ENCODE data around the gene ATPAF2. TPM values are rescaled to one million over a fixed set of nuclear protein-coding genes. Genes with fewer than 3 reads are reported as not detected.

Gene ATPAF2
- polyA plus RNA-seq, 2 donors: 16.2 to 21.0 TPM

DNA sequence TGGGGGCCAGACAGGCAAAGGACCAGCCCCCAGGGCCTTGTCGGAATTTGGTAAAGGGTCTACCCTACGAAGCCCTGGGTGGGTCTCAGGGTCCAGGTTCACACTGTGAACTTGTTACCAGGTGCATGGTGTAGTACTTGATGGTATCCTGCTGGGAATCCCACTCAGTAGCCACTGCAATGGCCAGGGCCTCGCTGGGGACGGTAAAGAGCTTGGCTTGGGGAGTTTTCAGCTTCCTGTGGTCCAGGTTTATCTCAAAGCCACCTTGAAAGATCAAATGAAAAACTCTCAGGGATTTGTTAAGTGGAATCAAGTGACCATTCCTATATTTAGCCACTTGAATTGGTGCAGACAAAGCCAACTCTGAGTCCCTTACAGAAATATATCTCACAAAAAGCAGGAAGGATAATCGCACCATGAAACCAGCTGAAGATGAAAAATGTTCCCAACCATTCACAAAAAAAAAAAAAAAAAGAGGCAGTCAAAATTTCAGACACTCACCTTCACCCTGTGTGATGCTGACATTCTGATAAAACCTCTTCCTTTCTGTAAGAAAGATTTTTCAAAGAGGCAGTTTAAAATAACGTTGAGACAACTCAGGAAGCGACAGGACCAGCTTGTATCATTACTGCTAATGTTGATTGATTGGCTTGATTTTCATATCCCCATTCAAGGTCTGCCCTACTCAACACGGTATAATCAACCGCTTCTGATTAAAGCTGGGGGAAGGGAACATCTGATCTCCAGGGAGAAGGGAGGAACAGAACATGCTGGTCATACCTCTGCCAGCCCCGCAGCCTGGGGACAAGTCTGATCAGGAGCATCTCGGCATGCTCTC lies 10.6 kb downstream of the ATPAF2 start:
- Histone ChIP-seq H3K36me3 (ENCODE audit: control insufficient read depth in 2 of 2, insufficient read depth in 2 of 2, low read length in 1 of 2) (peaks cover 8 to 15% of the 10 kb centered on the region in 2 donors), H3K27me3 (ENCODE audit: control insufficient read depth in 1 of 2, insufficient read depth in 2 of 2, low read length in 2 of 2) (no peaks in the 10 kb centered on the region), H3K27ac (ENCODE audit: low read depth in 2 of 2, low read length in 1 of 2) (no peak overlapping the region), H3K9me3 (ENCODE audit: control insufficient read depth in 2 of 2, insufficient read depth in 1 of 2, low read depth in 1 of 2, low read length in 1 of 2) (no peaks in the 10 kb centered on the region), H3K4me3 (ENCODE audit: low read depth in 1 of 2, low read length in 2 of 2) (no peak overlapping the region), H3K4me1 (ENCODE audit: control insufficient read depth in 2 of 2, insufficient read depth in 2 of 2, low read length in 1 of 2) (peaks cover 2 to 3% of the 10 kb centered on the region in 2 donors)
- WGBS, 2 donors: 77% methylated on average over 11 of the region's 11 CpGs

DNA sequence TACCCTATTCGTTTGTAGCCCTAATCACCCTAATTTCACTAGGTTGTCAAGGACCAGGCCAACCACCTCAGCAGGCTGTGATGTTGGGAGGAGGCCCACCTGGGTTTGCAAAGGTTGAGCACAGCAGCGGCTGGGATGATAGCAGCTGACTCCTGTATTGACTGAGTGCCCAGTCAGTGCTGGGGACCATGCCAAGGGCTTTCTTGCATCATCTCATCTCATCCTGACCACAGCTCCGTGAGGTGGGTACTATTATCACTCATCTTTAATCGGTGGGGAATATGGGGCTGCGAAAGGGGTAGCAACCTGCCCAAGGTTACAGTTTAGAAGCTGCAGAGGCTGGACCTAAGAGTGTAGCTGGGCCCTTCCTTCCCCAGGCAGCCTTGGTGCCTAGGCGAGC lies 11.7 kb downstream of the ATPAF2 start:
- Histone ChIP-seq H3K27ac (ENCODE audit: low read depth in 2 of 2, low read length in 1 of 2) (no peak overlapping the region), H3K36me3 (ENCODE audit: control insufficient read depth in 2 of 2, insufficient read depth in 2 of 2, low read length in 1 of 2) (peaks cover 8 to 15% of the 10 kb centered on the region in 2 donors), H3K9me3 (ENCODE audit: control insufficient read depth in 2 of 2, insufficient read depth in 1 of 2, low read depth in 1 of 2, low read length in 1 of 2) (no peaks in the 10 kb centered on the region), H3K27me3 (ENCODE audit: control insufficient read depth in 1 of 2, insufficient read depth in 2 of 2, low read length in 2 of 2) (no peaks in the 10 kb centered on the region), H3K4me3 (ENCODE audit: low read depth in 1 of 2, low read length in 2 of 2) (no peak overlapping the region), H3K4me1 (ENCODE audit: control insufficient read depth in 2 of 2, insufficient read depth in 2 of 2, low read length in 1 of 2) (peaks cover 2 to 3% of the 10 kb centered on the region in 2 donors)
- WGBS, 2 donors: 75 to 80% methylated on average over 6 of the region's 6 CpGs

GRCh38 chr17:18025945-18026776 lies 12.8 kb downstream of the ATPAF2 start:
- Histone ChIP-seq H3K4me3 (ENCODE audit: low read depth in 1 of 2, low read length in 2 of 2) (no peak overlapping the region), H3K9me3 (ENCODE audit: control insufficient read depth in 2 of 2, insufficient read depth in 1 of 2, low read depth in 1 of 2, low read length in 1 of 2) (no peaks in the 10 kb centered on the region), H3K27ac (ENCODE audit: low read depth in 2 of 2, low read length in 1 of 2) (no peak overlapping the region), H3K27me3 (ENCODE audit: control insufficient read depth in 1 of 2, insufficient read depth in 2 of 2, low read length in 2 of 2) (no peaks in the 10 kb centered on the region), H3K36me3 (ENCODE audit: control insufficient read depth in 2 of 2, insufficient read depth in 2 of 2, low read length in 1 of 2) (peaks cover 8 to 15% of the 10 kb centered on the region in 2 donors), H3K4me1 (ENCODE audit: control insufficient read depth in 2 of 2, insufficient read depth in 2 of 2, low read length in 1 of 2) (peaks cover 3 to 4% of the 10 kb centered on the region in 2 donors)
- 73 to 77% methylated on average over 11 of the region's 11 CpGs for WGBS, 2 donors

DNA sequence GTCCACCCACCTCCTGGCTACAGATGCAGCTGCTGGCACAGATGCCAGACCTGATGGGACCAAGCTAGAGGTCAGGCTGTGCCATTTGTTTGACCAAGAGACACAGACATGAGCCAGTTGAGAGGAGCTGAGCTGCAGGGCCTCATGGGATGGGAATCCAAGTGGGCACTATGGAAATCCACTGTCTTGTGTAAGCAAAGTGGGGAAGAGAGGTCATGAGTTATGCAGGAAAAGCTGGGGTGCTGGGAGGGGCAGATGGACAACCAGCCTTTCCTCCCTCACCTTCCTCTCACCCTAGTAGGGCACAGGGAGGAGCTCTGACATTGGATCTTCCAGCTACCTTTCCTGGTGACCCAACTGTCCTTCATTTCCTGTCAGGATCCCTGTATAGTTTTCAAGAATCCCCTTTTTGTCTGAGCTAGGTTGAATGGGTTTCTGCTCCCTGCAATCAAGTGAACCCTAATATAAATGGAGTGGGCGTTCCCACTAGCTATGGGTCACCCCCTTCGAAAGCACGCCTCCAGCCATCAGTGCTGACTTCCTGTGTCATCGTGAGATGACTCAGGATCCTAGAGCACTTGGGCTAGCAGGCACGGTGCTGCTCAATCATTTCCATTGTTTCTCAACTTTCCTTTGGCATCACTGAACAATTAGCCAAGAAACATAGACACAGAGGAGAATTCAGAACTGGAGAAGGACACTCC lies 13.6 kb downstream of the ATPAF2 start:
- H3K27ac ChIP-seq (ENCODE audit: low read depth in 2 of 2, low read length in 1 of 2): no peak overlapping the region
- H3K36me3 ChIP-seq (ENCODE audit: control insufficient read depth in 2 of 2, insufficient read depth in 2 of 2, low read length in 1 of 2): peaks cover 8 to 15% of the 10 kb centered on the region in 2 donors
- H3K27me3 ChIP-seq (ENCODE audit: control insufficient read depth in 1 of 2, insufficient read depth in 2 of 2, low read length in 2 of 2): no peaks in the 10 kb centered on the region
- 52 to 58% methylated on average over 5 of the region's 5 CpGs for WGBS, 2 donors
- peaks cover 3 to 5% of the 10 kb centered on the region in 2 donors for H3K4me1 ChIP-seq (ENCODE audit: control insufficient read depth in 2 of 2, insufficient read depth in 2 of 2, low read length in 1 of 2)
- H3K9me3 ChIP-seq (ENCODE audit: control insufficient read depth in 2 of 2, insufficient read depth in 1 of 2, low read depth in 1 of 2, low read length in 1 of 2): no peaks in the 10 kb centered on the region
- no peak overlapping the region for H3K4me3 ChIP-seq (ENCODE audit: low read depth in 1 of 2, low read length in 2 of 2)

DNA sequence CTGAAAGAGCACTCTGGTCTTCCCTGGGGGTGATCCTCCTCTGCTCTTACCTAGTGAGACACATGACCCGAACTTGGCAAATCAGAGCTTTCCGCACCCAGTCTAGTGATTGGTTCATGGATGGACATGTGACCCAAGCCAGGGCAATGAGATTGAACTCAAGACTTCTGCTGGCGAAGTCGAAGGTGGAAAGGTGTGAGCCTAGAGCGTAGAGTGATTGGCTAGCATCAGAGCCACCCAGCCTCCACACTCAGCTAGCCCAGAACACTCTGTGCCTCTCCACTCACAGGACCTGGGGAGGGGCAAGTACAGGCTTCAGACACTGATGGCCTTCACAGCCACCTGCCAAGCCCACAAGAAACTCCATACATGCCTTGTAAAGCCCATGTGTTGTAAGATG lies 17.6 kb downstream of the ATPAF2 start:
- peaks cover 0 to 14% of the 10 kb centered on the region in 2 donors for H3K36me3 ChIP-seq (ENCODE audit: control insufficient read depth in 2 of 2, insufficient read depth in 2 of 2, low read length in 1 of 2)
- H3K4me1 ChIP-seq (ENCODE audit: control insufficient read depth in 2 of 2, insufficient read depth in 2 of 2, low read length in 1 of 2): peaks cover 4 to 5% of the 10 kb centered on the region in 2 donors
- no peak overlapping the region for H3K4me3 ChIP-seq (ENCODE audit: low read depth in 1 of 2, low read length in 2 of 2)
- WGBS, 2 donors: 94 to 98% methylated on average over 5 of the region's 5 CpGs
- H3K9me3 ChIP-seq (ENCODE audit: control insufficient read depth in 2 of 2, insufficient read depth in 1 of 2, low read depth in 1 of 2, low read length in 1 of 2): no peaks in the 10 kb centered on the region
- H3K27ac ChIP-seq (ENCODE audit: low read depth in 2 of 2, low read length in 1 of 2): no peak overlapping the region
- no peaks in the 10 kb centered on the region for H3K27me3 ChIP-seq (ENCODE audit: control insufficient read depth in 1 of 2, insufficient read depth in 2 of 2, low read length in 2 of 2)

DNA sequence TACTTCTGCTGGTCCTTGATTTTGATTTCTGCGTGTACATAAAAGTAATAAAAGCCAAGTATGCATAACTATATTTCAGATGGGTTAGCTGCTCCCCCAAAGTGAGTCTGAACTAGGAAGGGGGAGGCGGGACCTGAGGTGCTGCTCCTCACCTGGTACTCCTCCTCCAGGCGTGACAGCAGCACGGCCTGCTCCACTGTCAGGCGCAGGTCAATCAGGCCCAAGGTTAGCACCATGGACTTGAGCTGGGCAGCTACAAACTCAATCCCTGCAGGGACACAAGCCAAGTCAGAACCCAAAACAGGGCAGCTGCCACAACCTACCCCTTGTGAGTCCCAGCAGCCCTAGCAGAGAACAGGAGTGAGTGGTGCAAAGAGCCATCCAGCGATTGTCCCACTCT lies 18.0 kb downstream of the ATPAF2 start:
- 94 to 97% methylated on average over 6 of the region's 6 CpGs for WGBS, 2 donors
- Histone ChIP-seq H3K27me3 (ENCODE audit: control insufficient read depth in 1 of 2, insufficient read depth in 2 of 2, low read length in 2 of 2) (no peaks in the 10 kb centered on the region), H3K36me3 (ENCODE audit: control insufficient read depth in 2 of 2, insufficient read depth in 2 of 2, low read length in 1 of 2) (peaks cover 0 to 11% of the 10 kb centered on the region in 2 donors), H3K4me3 (ENCODE audit: low read depth in 1 of 2, low read length in 2 of 2) (no peak overlapping the region), H3K27ac (ENCODE audit: low read depth in 2 of 2, low read length in 1 of 2) (no peak overlapping the region), H3K4me1 (ENCODE audit: control insufficient read depth in 2 of 2, insufficient read depth in 2 of 2, low read length in 1 of 2) (peaks cover 2% of the 10 kb centered on the region in 2 donors), H3K9me3 (ENCODE audit: control insufficient read depth in 2 of 2, insufficient read depth in 1 of 2, low read depth in 1 of 2, low read length in 1 of 2) (no peaks in the 10 kb centered on the region)

DNA sequence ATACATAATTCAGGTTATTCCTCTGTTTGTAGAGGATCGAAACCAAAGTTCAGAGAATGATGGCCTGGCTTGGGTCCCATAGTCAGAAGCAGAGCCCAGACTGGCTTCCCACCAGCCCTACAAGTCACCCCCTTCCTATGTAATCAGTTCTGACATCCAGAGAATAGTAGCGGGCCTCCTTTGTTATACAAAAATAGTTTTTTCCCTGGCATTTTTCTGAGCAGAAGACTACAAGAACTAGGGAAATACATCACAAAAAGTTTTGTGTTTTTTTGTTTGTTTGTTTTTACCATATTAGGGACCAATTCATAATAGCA lies 19.2 kb downstream of the ATPAF2 start:
- H3K27ac ChIP-seq (ENCODE audit: low read depth in 2 of 2, low read length in 1 of 2): no peak overlapping the region
- peaks cover 2% of the 10 kb centered on the region in 2 donors for H3K4me1 ChIP-seq (ENCODE audit: control insufficient read depth in 2 of 2, insufficient read depth in 2 of 2, low read length in 1 of 2)
- WGBS, 2 donors: 75 to 86% methylated on average over 2 of the region's 2 CpGs
- no peak overlapping the region for H3K4me3 ChIP-seq (ENCODE audit: low read depth in 1 of 2, low read length in 2 of 2)
- H3K27me3 ChIP-seq (ENCODE audit: control insufficient read depth in 1 of 2, insufficient read depth in 2 of 2, low read length in 2 of 2): no peaks in the 10 kb centered on the region
- H3K36me3 ChIP-seq (ENCODE audit: control insufficient read depth in 2 of 2, insufficient read depth in 2 of 2, low read length in 1 of 2): peaks cover 0 to 16% of the 10 kb centered on the region in 2 donors
- no peaks in the 10 kb centered on the region for H3K9me3 ChIP-seq (ENCODE audit: control insufficient read depth in 2 of 2, insufficient read depth in 1 of 2, low read depth in 1 of 2, low read length in 1 of 2)

DNA sequence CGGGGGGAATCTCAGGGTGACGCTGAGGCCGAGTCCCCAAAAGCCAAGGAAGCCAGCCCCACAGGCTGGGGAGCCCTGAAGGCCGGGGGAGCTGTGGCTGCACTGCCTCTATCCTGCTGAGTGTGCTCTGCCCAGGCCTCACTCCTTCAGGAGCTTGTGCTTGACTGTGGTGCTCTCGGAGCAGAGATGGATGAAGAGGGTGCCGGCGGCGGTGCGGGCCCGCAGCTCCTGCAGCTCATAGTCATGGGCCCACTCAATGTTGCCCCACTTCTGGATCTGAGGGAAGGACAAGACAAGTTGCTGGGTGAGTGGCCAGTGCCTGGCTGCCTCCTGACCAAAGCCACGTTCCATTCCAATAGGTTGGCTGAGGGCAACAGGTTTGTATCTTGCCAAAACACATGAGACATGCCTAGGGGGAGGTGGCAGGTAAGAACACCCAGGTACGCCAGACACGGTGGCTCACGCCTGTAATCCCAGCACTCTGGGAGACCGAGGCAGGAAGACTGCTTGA lies 20.5 kb downstream of the ATPAF2 start:
- Histone ChIP-seq H3K4me1 (ENCODE audit: control insufficient read depth in 2 of 2, insufficient read depth in 2 of 2, low read length in 1 of 2) (peaks cover 2% of the 10 kb centered on the region in 2 donors), H3K27me3 (ENCODE audit: control insufficient read depth in 1 of 2, insufficient read depth in 2 of 2, low read length in 2 of 2) (no peaks in the 10 kb centered on the region), H3K27ac (ENCODE audit: low read depth in 2 of 2, low read length in 1 of 2) (no peak overlapping the region), H3K9me3 (ENCODE audit: control insufficient read depth in 2 of 2, insufficient read depth in 1 of 2, low read depth in 1 of 2, low read length in 1 of 2) (no peaks in the 10 kb centered on the region), H3K4me3 (ENCODE audit: low read depth in 1 of 2, low read length in 2 of 2) (no peak overlapping the region), H3K36me3 (ENCODE audit: control insufficient read depth in 2 of 2, insufficient read depth in 2 of 2, low read length in 1 of 2) (peaks cover 0 to 13% of the 10 kb centered on the region in 2 donors)
- 91 to 94% methylated on average over 15 of the region's 15 CpGs for WGBS, 2 donors

- WGBS, 2 donors: 72 to 73% methylated on average over 3 of the region's 3 CpGs
- H3K4me1 ChIP-seq (ENCODE audit: control insufficient read depth in 2 of 2, insufficient read depth in 2 of 2, low read length in 1 of 2): peaks cover 2% of the 10 kb centered on the region in 2 donors
- H3K27ac ChIP-seq (ENCODE audit: low read depth in 2 of 2, low read length in 1 of 2): no peak overlapping the region
- no peaks in the 10 kb centered on the region for H3K27me3 ChIP-seq (ENCODE audit: control insufficient read depth in 1 of 2, insufficient read depth in 2 of 2, low read length in 2 of 2)
- H3K9me3 ChIP-seq (ENCODE audit: control insufficient read depth in 2 of 2, insufficient read depth in 1 of 2, low read depth in 1 of 2, low read length in 1 of 2): no peaks in the 10 kb centered on the region
- H3K36me3 ChIP-seq (ENCODE audit: control insufficient read depth in 2 of 2, insufficient read depth in 2 of 2, low read length in 1 of 2): peaks cover 0 to 13% of the 10 kb centered on the region in 2 donors
- H3K4me3 ChIP-seq (ENCODE audit: low read depth in 1 of 2, low read length in 2 of 2): no peak overlapping the region
Observed at GRCh38 chr17:18017958-18018357, 21.0 kb downstream of the ATPAF2 start.

Data from esophagus (tissue), 2 donors.